SH-SY5Y (cell line): ENCODE measurements around the gene CECR2.

Experiments
- GATA2 ChIP-seq: IDR thresholded peaks from 2 replicates; pipeline ENCODE4 v1.6.1; 2011; ENCODE audit warnings: mild to moderate bottlenecking, low read depth, low read length
- GATA3 ChIP-seq: IDR thresholded peaks from 2 replicates; pipeline ENCODE4 v1.6.1; 2011; ENCODE audit warnings: low read depth, mild to moderate bottlenecking, low read length, moderate library complexity

DNA sequence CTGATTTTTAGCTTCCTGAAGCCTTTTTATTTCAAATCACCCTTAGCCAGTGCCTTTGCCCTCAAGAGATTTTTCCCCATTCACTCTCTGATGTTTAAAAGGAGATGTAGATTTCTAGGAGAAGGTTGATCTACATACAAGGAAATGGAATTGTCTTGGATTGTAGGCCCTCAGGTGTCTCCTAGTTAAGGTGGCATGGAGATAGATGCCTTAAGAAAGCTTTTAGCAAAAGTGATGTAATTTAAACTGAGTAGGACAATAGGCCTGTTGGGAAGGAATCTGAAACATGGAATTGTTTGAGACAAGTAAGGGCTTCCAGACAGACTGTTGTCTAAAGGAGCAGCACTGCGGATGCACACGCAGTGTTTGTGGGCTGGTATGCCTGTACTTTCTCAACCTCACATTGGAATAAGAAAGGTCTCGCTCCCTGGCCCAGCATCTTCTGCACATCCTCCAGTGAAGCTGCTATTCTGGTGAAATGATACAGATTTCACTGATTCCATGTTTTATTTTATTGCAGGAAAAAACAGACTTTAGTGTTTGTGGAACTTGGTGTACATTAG, 124.2 kb downstream of the CECR2 start:
- TF ChIP-seq GATA3: no peak
- no peak for TF ChIP-seq GATA2
